Peyer's patch (tissue), 4 donors: ENCODE data around the gene PI4KA.

Experiments
- CTCF ChIP-seq, 6 experiments: fragments of 450-650 bp in 4 of 6; fragments of 200-600 bp in 2 of 6; sonication (generic) in 1 of 6; IDR thresholded peaks; one replicate each; pipeline ENCODE4 v1.5.1; 2017 to 2019; ENCODE audit warnings: antibody characterized with exemption in 6 of 6, mild to moderate bottlenecking in 3 of 6, moderate library complexity in 1 of 6
- POLR2A ChIP-seq, 2 donors: fragments of 450-650 bp; IDR thresholded peaks; one replicate each; pipeline ENCODE4 v1.5.1; 2017; ENCODE audit warnings: antibody characterized with exemption in 2 of 2, mild to moderate bottlenecking in 2 of 2, moderate library complexity in 2 of 2

DNA sequence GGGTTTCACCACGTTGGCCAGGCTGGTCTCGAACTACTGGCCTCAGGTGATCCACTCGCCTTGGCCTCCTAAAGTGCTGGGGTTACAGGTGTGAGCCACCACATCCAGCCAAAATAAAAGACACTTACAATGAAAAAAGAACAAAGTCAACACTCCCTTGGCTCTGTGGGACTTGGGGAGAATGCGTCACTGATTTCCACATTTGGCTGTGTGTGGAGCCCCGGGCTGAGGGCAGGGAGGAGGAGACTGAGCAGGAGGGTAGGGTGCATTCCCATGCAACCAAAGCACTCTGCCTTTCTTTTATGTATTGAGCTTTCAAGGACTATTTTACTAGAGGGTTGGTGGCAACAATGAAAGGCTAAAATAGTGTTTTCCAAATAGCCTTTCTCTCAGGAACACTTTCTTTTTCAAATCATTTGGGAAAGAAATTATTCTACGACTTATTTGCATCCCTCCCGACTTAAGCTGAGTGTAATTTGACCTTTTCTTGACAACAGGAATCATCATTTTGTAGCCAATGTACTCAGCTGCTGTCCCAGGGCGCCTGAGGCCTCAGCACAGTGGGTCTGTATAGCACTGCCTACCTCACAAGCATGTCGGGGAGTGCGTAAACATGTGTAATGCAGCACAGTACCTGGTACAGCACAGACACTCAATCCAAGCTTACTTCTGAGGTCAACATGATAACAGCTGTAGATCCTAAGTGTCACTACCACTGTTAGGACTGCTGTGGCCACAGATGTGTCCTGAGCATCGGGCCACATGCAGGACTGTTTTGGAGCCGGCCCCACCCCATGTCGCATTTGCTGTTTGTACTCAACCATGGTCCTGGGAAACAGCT is 94.8 kb downstream of the PI4KA start:
- no peak for TF ChIP-seq CTCF (IDR thresholded peaks at IDR 0.05)
- TF ChIP-seq POLR2A (IDR thresholded peaks at IDR 0.05), result no peak
